Spleen (tissue), 13 donors: Measurements from ENCODE around the gene DLGAP3. TPM values are rescaled to one million over a fixed set of nuclear protein-coding genes. Genes with fewer than 3 reads are reported as not detected.

Source experiments
- DNase-seq: peaks from one replicate; pipeline ENCODE4 v3.0.0-alpha.2; 2020
- H3K27ac ChIP-seq, 8 donors: fragments of 200-600 bp; sonication (generic) in 7 of 8; 1 replicate in 4 of 8; 2 replicates in 4 of 8; pipeline versions ENCODE4 v1.5.0 to v1.8.0; 2016 to 2021; ENCODE audit warnings: inconsistent platforms in 4 of 8, mild to moderate bottlenecking in 4 of 8, moderate library complexity in 1 of 8
- H3K27me3 ChIP-seq, 7 donors: fragments of 200-600 bp; sonication (generic) in 6 of 7; replicated peaks in 1 of 7; 1 replicate in 4 of 7; 2 replicates in 3 of 7; pipeline versions ENCODE4 v1.5.0 to v1.8.0; 2016 to 2021; ENCODE audit warnings: inconsistent platforms in 3 of 7, mild to moderate bottlenecking in 1 of 7
- H3K36me3 ChIP-seq, 6 donors: fragments of 200-600 bp; sonication (generic) in 5 of 6; 1 replicate in 4 of 6; 2 replicates in 2 of 6; pipeline versions ENCODE4 v1.5.0 to v1.8.0; 2016 to 2021; ENCODE audit warnings: inconsistent platforms in 2 of 6
- H3K4me1 ChIP-seq, 6 donors: fragments of 200-600 bp; sonication (generic) in 5 of 6; 1 replicate in 3 of 6; 2 replicates in 3 of 6; pipeline versions ENCODE4 v1.5.0 to v1.8.0; 2016 to 2021; ENCODE audit warnings: inconsistent platforms in 3 of 6
- H3K4me3 ChIP-seq, 8 donors: fragments of 200-600 bp; sonication (generic) in 7 of 8; 1 replicate in 4 of 8; 2 replicates in 4 of 8; pipeline versions ENCODE4 v1.5.0 to v1.8.0; 2016 to 2021; ENCODE audit warnings: inconsistent platforms in 4 of 8, mild to moderate bottlenecking in 4 of 8, moderate library complexity in 2 of 8
- H3K9me3 ChIP-seq, 8 donors: fragments of 200-600 bp; sonication (generic) in 7 of 8; 1 replicate in 4 of 8; 2 replicates in 4 of 8; pipeline versions ENCODE4 v1.5.0 to v1.8.0; 2016 to 2021; ENCODE audit warnings: inconsistent platforms in 4 of 8
- CTCF ChIP-seq, 11 experiments: fragments of 200-600 bp in 7 of 11; fragments of 450-650 bp in 4 of 11; sonication (generic) in 4 of 11; IDR thresholded peaks in 8 of 11; conservative IDR thresholded peaks in 3 of 11; 1 replicate in 7 of 11; 2 replicates in 4 of 11; pipeline versions ENCODE4 v1.4.0 to v1.8.0; 2016 to 2021; ENCODE audit warnings: antibody characterized with exemption in 11 of 11, inconsistent platforms in 4 of 11, mild to moderate bottlenecking in 1 of 11
- POLR2A ChIP-seq, 3 donors: fragments of 450-650 bp; IDR thresholded peaks; one replicate each; pipeline ENCODE4 v1.5.1; 2017; ENCODE audit warnings: antibody characterized with exemption in 3 of 3, mild to moderate bottlenecking in 1 of 3
- POLR2AphosphoS5 ChIP-seq, 3 donors: sonication (generic); formaldehyde crosslinking; IDR thresholded peaks; one replicate each; pipeline ENCODE4 v1.5.1; 2017; ENCODE audit warnings: antibody characterized with exemption in 3 of 3
- WGBS, 5 donors: extraction: QIAGEN DNeasy Blood & Tissue Kit in 3 of 5; methylation state at CpG; one replicate each; pipeline versions ENCODE4 v1.1.5 to v1.1.7; 2013 to 2018; 5-methylcytosine and 5-hydroxymethylcytosine counted together
- intact Hi-C: fragments of 100-400 bp; cut with DNase I; formaldehyde crosslinking; loops from one replicate; pipeline ENCODE4 v1.15.0; 2023; ENCODE audit warnings: low total_unique reads
- long read RNA-seq, 2 donors: transcript quantifications; one replicate each; lab custom pipeline, GENCODE V29; 2026
- polyA plus RNA-seq, 3 donors: library from polyadenylated mRNA; stranded (reverse); fragments of 200-250 nt; gene quantifications; one replicate each; pipeline ENCODE4 v1.2.1, GENCODE V29; 2013
- total RNA-seq, 7 donors: library from RNA; depleted of rRNA in 3 of 7; stranded (reverse); fragments of >200 nt in 3 of 7; fragmentation: NEBNext Ultra II Directional in 4 of 7; extraction: Animal tissue kit (Norgen Biotek cat#: 25700) in 4 of 7; gene quantifications; one replicate each; pipeline versions ENCODE4 v1.1.0 to v1.2.1, GENCODE V29; 2016 to 2021
- donor health status: healthy with polysubstance abuse.
- donor health status: DM: no; HTN: no; CAD: no; lungs with moderate emphysema.
- donor health status: DM: no; HTN: no; CAD: no.
- donor health status: Bipolar disorder and iron deficiency.
- donor health status: healthy.
- donor health status: DM: no; HTN: no; CAD: no.
- donor health status: DM: yes; HTN: yes; CAD: no.

DLGAP3 gene, protein sequence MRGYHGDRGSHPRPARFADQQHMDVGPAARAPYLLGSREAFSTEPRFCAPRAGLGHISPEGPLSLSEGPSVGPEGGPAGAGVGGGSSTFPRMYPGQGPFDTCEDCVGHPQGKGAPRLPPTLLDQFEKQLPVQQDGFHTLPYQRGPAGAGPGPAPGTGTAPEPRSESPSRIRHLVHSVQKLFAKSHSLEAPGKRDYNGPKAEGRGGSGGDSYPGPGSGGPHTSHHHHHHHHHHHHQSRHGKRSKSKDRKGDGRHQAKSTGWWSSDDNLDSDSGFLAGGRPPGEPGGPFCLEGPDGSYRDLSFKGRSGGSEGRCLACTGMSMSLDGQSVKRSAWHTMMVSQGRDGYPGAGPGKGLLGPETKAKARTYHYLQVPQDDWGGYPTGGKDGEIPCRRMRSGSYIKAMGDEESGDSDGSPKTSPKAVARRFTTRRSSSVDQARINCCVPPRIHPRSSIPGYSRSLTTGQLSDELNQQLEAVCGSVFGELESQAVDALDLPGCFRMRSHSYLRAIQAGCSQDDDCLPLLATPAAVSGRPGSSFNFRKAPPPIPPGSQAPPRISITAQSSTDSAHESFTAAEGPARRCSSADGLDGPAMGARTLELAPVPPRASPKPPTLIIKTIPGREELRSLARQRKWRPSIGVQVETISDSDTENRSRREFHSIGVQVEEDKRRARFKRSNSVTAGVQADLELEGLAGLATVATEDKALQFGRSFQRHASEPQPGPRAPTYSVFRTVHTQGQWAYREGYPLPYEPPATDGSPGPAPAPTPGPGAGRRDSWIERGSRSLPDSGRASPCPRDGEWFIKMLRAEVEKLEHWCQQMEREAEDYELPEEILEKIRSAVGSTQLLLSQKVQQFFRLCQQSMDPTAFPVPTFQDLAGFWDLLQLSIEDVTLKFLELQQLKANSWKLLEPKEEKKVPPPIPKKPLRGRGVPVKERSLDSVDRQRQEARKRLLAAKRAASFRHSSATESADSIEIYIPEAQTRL
- total RNA-seq (1 to 10 TPM; 1.3 to 4.3 (median 2.5) TPM), polyA plus RNA-seq (1 to 10 TPM in 1 of 3 donors, under 1 TPM in 2; 0.54 to 1.8 (median 0.83) TPM)
- long read RNA-seq, donor 1: 0 reads
- long read RNA-seq, donor 2: 0 reads

DNA sequence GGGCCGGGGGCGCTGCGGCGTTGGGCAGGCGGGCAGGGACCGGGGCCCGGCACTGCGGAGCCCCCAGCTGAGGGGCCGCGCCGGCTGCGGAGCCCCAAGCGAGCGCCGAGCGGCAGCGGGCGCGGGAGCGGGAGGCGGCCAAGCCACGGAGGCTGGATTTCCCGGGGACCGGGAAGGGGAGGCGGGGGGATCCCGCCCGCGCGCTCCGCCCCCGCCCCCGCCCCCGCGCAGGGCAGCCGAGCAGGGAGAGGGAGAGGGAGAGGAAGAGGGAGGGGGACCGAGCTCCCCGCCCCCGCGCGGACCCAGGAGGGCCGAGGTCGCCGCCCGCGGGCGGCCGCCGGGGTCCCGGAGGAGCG, at the start of gene DLGAP3:
DLGAP3 (minus strand) TSS at position 154 of the 356 bp plus-strand sequence. CDS start 24,267 bp downstream, outside the sequence.
- Histone ChIP-seq H3K36me3 (no peaks in the 10 kb centered on the region), H3K27ac (no peak within 1 kb of the TSS), H3K9me3 (no peaks in the 10 kb centered on the region), H3K4me3 (peak within 1 kb of the TSS; percentile 34 to 76 (median 44)), H3K27me3 (peaks cover 4 to 71% (median 56%) of the 10 kb centered on the region in 7 donors), H3K4me1 (peaks cover 4 to 29% (median 17%) of the 10 kb centered on the region in 6 donors)
- intact Hi-C loops: no loop called here
- no peak for DNase-seq
- WGBS, 5 donors: 0 to 2% (median 1%) methylated on average over 22 to 50 of the region's 50 CpGs; no CpG with 5 or more reads in 1 of the 5 donors
- TF ChIP-seq POLR2A (IDR thresholded peaks at IDR 0.05) (no peak), CTCF (IDR thresholded peaks at IDR 0.05 in 8 of 11, conservative IDR thresholded peaks at IDR 0.05 in 3 of 11) (no peak), POLR2AphosphoS5 (IDR thresholded peaks at IDR 0.05) (no peak)

DNA sequence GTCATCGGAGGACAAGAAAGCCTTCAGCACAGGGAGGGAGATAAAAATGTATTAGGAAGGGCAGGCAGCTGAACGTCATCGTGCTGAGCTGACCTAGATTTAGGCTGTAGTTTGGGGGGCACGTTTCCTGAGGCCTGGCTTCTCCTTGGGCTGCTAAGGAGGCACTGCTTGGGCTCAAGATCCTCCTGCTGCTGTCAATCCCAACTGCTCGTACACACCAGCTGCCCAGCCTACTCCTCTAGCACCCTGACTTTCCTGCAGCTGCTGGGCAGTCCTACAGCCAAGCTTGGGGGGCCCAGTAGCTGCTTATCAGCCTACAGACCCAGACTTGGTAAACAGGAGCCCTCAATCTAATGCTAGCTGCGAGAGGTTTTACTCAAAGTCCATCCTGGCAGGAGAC, 49.5 kb upstream of the DLGAP3 start:
- Histone ChIP-seq H3K4me1 (peaks cover 11 to 37% (median 21%) of the 10 kb centered on the region in 6 donors), H3K9me3 (no peaks in the 10 kb centered on the region), H3K27ac (no peak overlapping the region), H3K36me3 (peaks cover 0 to 55% (median 2%) of the 10 kb centered on the region in 6 donors), H3K4me3 (no peak overlapping the region), H3K27me3 (no peaks in the 10 kb centered on the region)
- intact Hi-C loops: no loop called here
- WGBS, 5 donors: 78 to 92% (median 81%) methylated on average over 6 of the region's 6 CpGs
- TF ChIP-seq CTCF (IDR thresholded peaks at IDR 0.05 in 8 of 11, conservative IDR thresholded peaks at IDR 0.05 in 3 of 11) (no peak), POLR2AphosphoS5 (IDR thresholded peaks at IDR 0.05) (no peak), POLR2A (IDR thresholded peaks at IDR 0.05) (no peak)
- no peak for DNase-seq

- Histone ChIP-seq H3K27ac (no peak overlapping the region), H3K4me3 (no peak overlapping the region), H3K27me3 (no peaks in the 10 kb centered on the region), H3K4me1 (peaks cover under 1 to 27% (median 12%) of the 10 kb centered on the region in 6 donors), H3K36me3 (peaks cover 0 to 54% (median 2%) of the 10 kb centered on the region in 6 donors), H3K9me3 (no peaks in the 10 kb centered on the region)
- TF ChIP-seq POLR2A (IDR thresholded peaks at IDR 0.05): no peak
- no peak for TF ChIP-seq CTCF (IDR thresholded peaks at IDR 0.05 in 8 of 11, conservative IDR thresholded peaks at IDR 0.05 in 3 of 11)
- TF ChIP-seq POLR2AphosphoS5 (IDR thresholded peaks at IDR 0.05): no peak
- no peak for DNase-seq
- WGBS, 5 donors: 86 to 100% (median 91%) methylated on average over 2 of the region's 2 CpGs
- intact Hi-C loops: no loop called here
These were observed 48.4 kb upstream of the DLGAP3 start for GRCh38 chr1:34977858-34978257.
